A673 (cell line): Measurements from ENCODE around the gene RBMS1. TPM values are rescaled to one million over a fixed set of nuclear protein-coding genes. Genes with fewer than 3 reads are reported as not detected.

Source experiments
- BruUV-seq: library from RNA; stranded (reverse); fragments of 400-500 nt; replicated peaks from 2 replicates; lab custom pipeline; 2021; lab: Mats Ljungman, UMichigan
- CTCF ChIA-PET: fragments of 300-600 bp; sonication (Branson Sonifier 250); formaldehyde crosslinking; loops from one replicate; lab custom pipeline; 2022; ENCODE audit warnings: antibody characterized with exemption; lab: Charles Lee
- POLR2A ChIA-PET: fragments of 300-600 bp; sonication (Branson Sonifier 250); formaldehyde crosslinking; loops from one replicate; lab custom pipeline; 2022; ENCODE audit warnings: antibody characterized with exemption; ENCODE audit not compliant: low non-redundant PET; lab: Charles Lee
- DNase-seq: peaks from one replicate; pipeline ENCODE4 v3.0.0-alpha.2; 2015; ENCODE audit warnings: low spot score
- H3K27ac ChIP-seq: fragments of 200-600 bp; sonication (generic); 2 replicates; pipeline ENCODE4 v1.5.1; 2016; ENCODE audit warnings: mixed run types, low read depth, mild to moderate bottlenecking, mixed read lengths, antibody characterized with exemption, low read length; ENCODE audit not compliant: poor library complexity, severe bottlenecking
- H3K27me3 ChIP-seq: fragments of 200-600 bp; sonication (generic); replicated peaks from 2 replicates; pipeline ENCODE4 v1.6.1; 2017; ENCODE audit warnings: mixed run types, low read depth, mild to moderate bottlenecking, mixed read lengths, antibody characterized with exemption, low read length; ENCODE audit not compliant: insufficient read depth, poor library complexity
- H3K36me3 ChIP-seq: fragments of 200-600 bp; sonication (generic); 2 replicates; pipeline ENCODE4 v1.6.1; 2016; ENCODE audit warnings: mixed run types, mild to moderate bottlenecking, mixed read lengths, antibody characterized with exemption, low read length; ENCODE audit not compliant: insufficient read depth, poor library complexity, severe bottlenecking
- H3K4me1 ChIP-seq: fragments of 200-600 bp; sonication (generic); 2 replicates; pipeline ENCODE4 v1.6.1; 2017; ENCODE audit warnings: mixed run types, mild to moderate bottlenecking, mixed read lengths, antibody characterized with exemption, low read length; ENCODE audit not compliant: insufficient read depth, poor library complexity, severe bottlenecking
- H3K4me3 ChIP-seq: fragments of 200-600 bp; sonication (generic); 2 replicates; pipeline ENCODE4 v1.5.1; 2016; ENCODE audit warnings: low read depth, mixed run types, mild to moderate bottlenecking, mixed read lengths, low read length; ENCODE audit not compliant: poor library complexity, severe bottlenecking
- H3K9me3 ChIP-seq: fragments of 200-600 bp; sonication (generic); 2 replicates; pipeline ENCODE4 v1.6.1; 2016; ENCODE audit warnings: mixed run types, low read depth, mild to moderate bottlenecking, mixed read lengths, antibody characterized with exemption, low read length; ENCODE audit not compliant: poor library complexity, severe bottlenecking
- CTCF ChIP-seq: fragments of 300-800, 200-600 bp; sonication (generic); conservative IDR thresholded peaks from 2 replicates; pipeline ENCODE4 v1.5.1; 2017; ENCODE audit warnings: low read depth, mild to moderate bottlenecking, antibody characterized with exemption, low read length, moderate library complexity, mixed read lengths
- EZH2 ChIP-seq: fragments of 200-600 bp; sonication (generic); IDR thresholded peaks from 2 replicates; pipeline ENCODE4 v1.6.1; 2017; ENCODE audit warnings: borderline replicate concordance, low read depth, mild to moderate bottlenecking, mixed read lengths, antibody characterized with exemption, low read length; ENCODE audit not compliant: poor library complexity, severe bottlenecking
- intact Hi-C: fragments of 100-400 bp; cut with micrococcal nuclease; formaldehyde crosslinking; loops from one replicate; pipeline ENCODE4 v1.10.0; 2022; ENCODE audit not compliant: unreplicated experiment
- total RNA-seq: library from RNA; stranded (reverse); gene quantifications from 2 replicates; pipeline ENCODE4 v1.2.3, GENCODE V29; 2021

The RBMS1 gene
- total RNA-seq, 1 experiment from 2014 or later, result 84.9 TPM

- BruUV-seq, result no TSS peak
- no peak for DNase-seq
- Histone ChIP-seq H3K9me3 (no peaks in the 10 kb centered on the region), H3K4me3 (no peak overlapping the region), H3K4me1 (peaks cover 40% of the 10 kb centered on the region), H3K36me3 (no peaks in the 10 kb centered on the region), H3K27ac (no peak overlapping the region), H3K27me3 (no peaks in the 10 kb centered on the region)
- ChIA-PET POLR2A (no interaction called here), CTCF (interaction anchor here (0.7 kb wide), 1 partner anchor 13 kb away, joined by 3 read pairs; no protein-coding TSS in a partner anchor)
- intact Hi-C loops, result loop anchor here (5.0 kb wide), 1 partner anchor 170 kb away; the partner anchor contains the start of gene RBMS1
- TF ChIP-seq CTCF, result no peak
- TF ChIP-seq EZH2, result no peak
Measured at GRCh38 chr2:160322320-160322719, 171.3 kb downstream of the RBMS1 start.

GRCh38 chr2:160321006-160321405, 172.6 kb downstream of the RBMS1 start:
- ChIA-PET CTCF (no interaction called here), POLR2A (no interaction called here)
- H3K4me1 ChIP-seq, result peaks cover 37% of the 10 kb centered on the region
- BruUV-seq, result no TSS peak
- H3K27ac ChIP-seq, result no peak overlapping the region
- DNase-seq, result no peak
- no peaks in the 10 kb centered on the region for H3K36me3 ChIP-seq
- H3K27me3 ChIP-seq, result no peaks in the 10 kb centered on the region
- H3K9me3 ChIP-seq, result no peaks in the 10 kb centered on the region
- H3K4me3 ChIP-seq, result no peak overlapping the region
- TF ChIP-seq CTCF, result no peak
- no peak for TF ChIP-seq EZH2
- intact Hi-C loops, result loop anchor here (5.0 kb wide), 1 partner anchor 171 kb away; the partner anchor contains the start of gene RBMS1

- POLR2A ChIA-PET, result no interaction called here
- Histone ChIP-seq H3K27ac (no peak overlapping the region), H3K9me3 (no peaks in the 10 kb centered on the region), H3K4me3 (no peak overlapping the region), H3K27me3 (no peaks in the 10 kb centered on the region), H3K36me3 (no peaks in the 10 kb centered on the region), H3K4me1 (peaks cover 37% of the 10 kb centered on the region)
- DNase-seq, result no peak
- CTCF ChIA-PET, result no interaction called here
- intact Hi-C loops, result loop anchor here (5.0 kb wide), 1 partner anchor 173 kb away; the partner anchor contains the start of gene RBMS1
- TF ChIP-seq EZH2 (no peak), CTCF (no peak)
- no TSS peak for BruUV-seq
Measured at GRCh38 chr2:160319700-160320099, 173.9 kb downstream of the RBMS1 start.
